Prostate gland (tissue), 2 donors: ENCODE data around the gene DQX1.

ENCODE experiments used
- CTCF ChIP-seq, 4 experiments: fragments of 200-600 bp in 2 of 4; fragments of 450-650 bp in 2 of 4; sonication (generic) in 2 of 4; IDR thresholded peaks; 1 replicate in 3 of 4; 2 replicates in 1 of 4; pipeline ENCODE4 v1.5.1; 2016 to 2019; ENCODE audit warnings: antibody characterized with exemption in 4 of 4, mild to moderate bottlenecking in 2 of 4, moderate library complexity in 2 of 4
- POLR2A ChIP-seq: fragments of 450-650 bp; IDR thresholded peaks from one replicate; pipeline ENCODE4 v1.6.1; 2016; ENCODE audit warnings: antibody characterized with exemption, mild to moderate bottlenecking
- POLR2AphosphoS5 ChIP-seq: sonication (generic); formaldehyde crosslinking; IDR thresholded peaks from one replicate; pipeline ENCODE4 v1.6.1; 2017; ENCODE audit warnings: antibody characterized with exemption

GRCh38 chr2:74481431-74481830, 44.6 kb downstream of the DQX1 start:
- no peak for TF ChIP-seq POLR2A
- TF ChIP-seq CTCF (IDR thresholded peaks at IDR 0.05): no peak
- TF ChIP-seq POLR2AphosphoS5: no peak
